ENCODE data around the gene LANCL2.
A peak's percentile ranks its signal among the peaks of the same experiment; 100 is the strongest.
"Not testable (repeated sequence)": the region's sequence is repeated elsewhere in the genome, so short reads cannot be mapped to it uniquely, and the experiment has no call there.

The LANCL2 gene

GRCh38 chr7:55410667-55411239, 45.6 kb downstream of the LANCL2 start:
- H3K4me3 ChIP-seq, result no peak overlapping the region
- TF ChIP-seq CTCF (IDR thresholded peaks at IDR 0.05), result no peak
- no peak for DNase-seq (ENCODE audit: low spot score)
- H3K27ac ChIP-seq, result no peak overlapping the region

- Histone ChIP-seq H3K4me3 (no peak overlapping the region), H3K27ac (no peak overlapping the region)
- no peak for TF ChIP-seq CTCF (IDR thresholded peaks at IDR 0.05)
- DNase-seq (ENCODE audit: low spot score), result no peak
These were observed 46.7 kb downstream of the LANCL2 start for GRCh38 chr7:55411844-55412243.

DNA sequence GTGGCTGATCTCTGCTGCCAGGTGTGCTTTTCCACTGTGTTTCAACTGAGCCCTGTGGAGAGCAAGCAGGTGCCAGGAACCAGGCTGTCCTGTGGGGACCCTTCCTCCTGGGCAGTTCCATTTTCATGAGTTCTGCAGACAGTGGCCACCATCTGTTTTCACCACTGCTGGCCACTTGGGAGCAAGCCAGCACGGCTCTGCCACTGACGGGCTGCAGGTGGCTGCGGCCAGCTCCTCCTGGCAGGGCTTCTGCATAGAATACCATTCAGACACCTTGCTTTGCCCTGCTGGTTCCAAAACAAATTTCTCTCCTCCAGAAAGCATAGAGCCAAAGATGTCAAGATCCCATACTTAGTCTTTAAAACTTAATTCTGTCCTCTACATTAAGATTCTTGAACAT, 48.3 kb downstream of the LANCL2 start:
- no peak for DNase-seq (ENCODE audit: low spot score)
- no peak overlapping the region for H3K4me3 ChIP-seq
- no peak for TF ChIP-seq CTCF (IDR thresholded peaks at IDR 0.05)
- no peak overlapping the region for H3K27ac ChIP-seq

DNA sequence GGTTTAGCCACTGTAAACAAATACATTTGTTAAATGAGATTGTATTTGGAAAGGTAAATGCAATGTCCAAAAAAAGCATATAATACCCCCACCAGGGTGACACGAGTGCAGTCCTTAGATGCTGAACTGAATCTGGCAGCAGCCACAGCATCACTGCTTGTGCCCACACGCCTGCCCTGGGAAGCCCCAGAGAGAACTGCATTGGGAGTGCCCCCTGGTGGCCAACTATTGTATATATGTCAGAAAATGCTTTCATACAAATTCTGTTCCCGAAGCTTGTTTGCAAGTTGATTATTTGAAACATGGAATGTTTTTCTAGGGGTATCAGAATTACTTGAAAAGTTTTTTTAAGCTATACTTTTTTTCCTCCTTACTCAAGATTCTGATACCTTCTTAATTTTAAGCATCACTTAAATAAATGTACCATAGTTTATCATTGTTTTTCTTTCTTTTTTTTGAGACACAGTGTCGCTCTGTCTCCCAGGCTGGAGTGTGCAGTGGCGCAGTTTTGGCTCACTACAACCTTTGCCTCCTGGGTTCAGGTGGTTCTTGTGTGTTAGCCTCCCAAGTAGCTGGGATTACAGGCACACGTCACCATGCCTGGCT, 50.1 kb downstream of the LANCL2 start:
- TF ChIP-seq CTCF (IDR thresholded peaks at IDR 0.05), result peak; percentile 65
- Histone ChIP-seq H3K4me3 (no peak overlapping the region), H3K27ac (no peak overlapping the region)
- DNase-seq (ENCODE audit: low spot score), result no peak

- not testable (repeated sequence) for H3K4me3 ChIP-seq; H3K27ac ChIP-seq; DNase-seq (ENCODE audit: low spot score)
These were observed 52.3 kb downstream of the LANCL2 start for GRCh38 chr7:55417456-55417855.

DNA sequence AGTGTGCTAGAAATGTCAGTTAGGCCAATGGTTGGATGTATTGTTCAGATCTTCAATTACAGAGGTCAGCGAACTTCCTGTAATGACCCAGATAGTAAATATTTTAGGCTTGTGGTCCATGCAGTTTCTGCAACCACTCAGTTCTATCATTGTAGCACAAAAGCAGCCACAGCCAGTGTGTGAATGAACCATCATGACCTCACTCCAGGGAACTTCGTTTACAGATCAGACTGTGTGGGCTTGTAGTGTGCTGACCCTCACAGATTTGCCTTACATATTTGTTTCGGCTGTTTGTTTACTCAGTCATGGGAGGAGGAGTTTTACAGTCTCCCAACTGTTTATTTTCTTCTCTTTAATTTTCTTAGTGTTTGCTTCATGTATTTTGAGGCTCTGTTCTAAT, 55.4 kb downstream of the LANCL2 start:
- DNase-seq (ENCODE audit: low spot score), result no peak
- TF ChIP-seq CTCF (IDR thresholded peaks at IDR 0.05), result no peak
- Histone ChIP-seq H3K4me3 (no peak overlapping the region), H3K27ac (no peak overlapping the region)

DNA sequence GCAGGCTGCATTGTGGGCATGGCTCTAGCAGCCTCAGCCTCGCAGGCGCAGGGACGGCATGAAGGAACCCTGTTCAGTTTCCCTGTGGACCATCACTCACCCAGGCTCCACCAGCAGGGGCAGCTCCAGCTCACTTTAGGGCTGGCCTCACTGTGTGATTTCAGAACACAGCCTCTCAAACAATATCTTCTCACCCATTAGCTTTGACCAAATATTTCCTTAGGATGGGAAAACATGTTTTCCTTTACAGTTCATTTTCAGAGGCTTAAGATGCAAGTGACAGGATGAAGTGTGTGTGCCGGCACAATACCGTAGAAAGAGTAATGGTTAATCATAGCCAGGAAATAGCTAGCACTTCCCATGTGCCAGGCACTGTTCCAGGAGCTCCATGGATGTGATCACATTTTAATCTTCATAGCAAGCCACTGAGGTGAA, 58.2 kb downstream of the LANCL2 start:
- no peak overlapping the region for H3K27ac ChIP-seq
- no peak for TF ChIP-seq CTCF (IDR thresholded peaks at IDR 0.05)
- H3K4me3 ChIP-seq, result no peak overlapping the region
- no peak for DNase-seq (ENCODE audit: low spot score)

Measured in coronary artery (tissue), 2 donors.